Left renal cortex interstitium (tissue), 4 donors: ENCODE results near the gene KCNQ1. TPM values are rescaled to one million over a fixed set of nuclear protein-coding genes. Genes with fewer than 3 reads are reported as not detected.

Experiments used
- DNase-seq, 4 donors: peaks; one replicate each; pipeline ENCODE4 v3.0.0-alpha.2; 2013; ENCODE audit warnings: low read depth in 4 of 4, low spot score in 2 of 4, missing footprints in 1 of 4
- polyA plus RNA-seq, 4 donors: library from polyadenylated mRNA; unstranded; fragments of 120-200 nt; gene quantifications; one replicate each; pipeline ENCODE4 v1.2.1, GENCODE V29; 2013; ENCODE audit not compliant: insufficient read length in 4 of 4

KCNQ1 gene
- polyA plus RNA-seq, 4 donors, result 10.4 to 14.8 (median 13.1) TPM

DNA sequence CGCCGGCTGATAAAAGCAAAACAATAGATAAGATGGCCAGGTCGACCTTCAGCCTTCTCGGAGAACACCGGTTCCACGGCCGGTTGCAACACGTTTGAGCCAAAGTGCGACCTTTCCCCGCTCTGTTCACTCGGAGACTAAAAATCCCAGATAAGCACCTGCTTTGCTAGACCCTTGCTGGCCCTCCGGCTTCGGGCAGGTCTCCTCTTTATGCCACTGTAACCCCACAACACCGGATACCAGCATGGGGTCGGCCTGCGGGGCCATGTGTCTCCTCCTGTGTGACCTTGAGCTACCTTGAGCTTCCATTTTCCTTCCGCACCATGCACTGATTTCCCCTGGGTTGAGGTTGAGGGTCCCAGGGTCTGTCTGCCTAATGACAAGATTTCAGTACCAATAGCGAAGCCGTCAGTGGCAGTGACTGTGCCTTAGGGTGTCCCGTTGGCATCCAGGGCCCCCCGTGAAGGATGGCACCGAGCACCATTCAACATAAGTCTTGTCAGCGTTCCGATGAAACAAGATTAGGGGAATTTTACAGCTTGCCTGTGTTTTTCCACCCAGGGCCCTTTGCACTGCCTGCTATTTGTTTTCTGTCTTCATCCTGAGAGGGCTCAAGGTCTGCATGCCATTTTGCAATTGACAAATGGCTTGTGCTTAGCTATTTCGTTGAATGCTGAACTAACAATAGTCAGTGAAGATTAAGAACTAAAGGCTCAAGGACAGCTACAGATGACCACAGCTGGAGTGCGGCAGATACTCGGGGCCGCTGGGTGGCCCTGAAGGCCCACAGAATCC, 118.6 kb downstream of the KCNQ1 start:
- DNase-seq, result no peak

DNA sequence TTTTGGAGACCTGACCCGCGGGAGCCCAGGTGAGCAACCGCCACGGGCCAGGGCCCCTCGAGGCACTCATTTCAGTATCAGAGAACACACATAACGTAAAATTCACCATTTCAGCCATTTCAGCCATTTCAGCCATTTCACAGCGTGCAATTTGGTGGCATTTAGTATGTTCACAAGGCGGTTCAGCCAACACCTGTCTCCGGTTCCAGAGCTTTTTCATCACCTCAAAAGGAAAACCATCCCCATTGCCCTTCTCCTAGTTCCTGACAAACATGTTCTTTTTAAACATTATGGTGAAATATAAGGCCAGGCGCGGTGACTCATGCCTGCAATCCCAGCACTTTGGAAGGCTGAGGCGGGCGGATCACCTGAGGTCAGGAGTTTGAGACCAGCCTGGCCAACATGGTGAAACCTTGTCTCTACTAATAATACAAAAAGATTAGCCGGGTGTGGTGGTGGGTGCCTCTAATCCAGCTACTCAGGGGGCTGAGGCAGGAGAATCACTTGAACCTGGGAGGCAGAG, 119.3 kb downstream of the KCNQ1 start:
- no peak for DNase-seq

DNA sequence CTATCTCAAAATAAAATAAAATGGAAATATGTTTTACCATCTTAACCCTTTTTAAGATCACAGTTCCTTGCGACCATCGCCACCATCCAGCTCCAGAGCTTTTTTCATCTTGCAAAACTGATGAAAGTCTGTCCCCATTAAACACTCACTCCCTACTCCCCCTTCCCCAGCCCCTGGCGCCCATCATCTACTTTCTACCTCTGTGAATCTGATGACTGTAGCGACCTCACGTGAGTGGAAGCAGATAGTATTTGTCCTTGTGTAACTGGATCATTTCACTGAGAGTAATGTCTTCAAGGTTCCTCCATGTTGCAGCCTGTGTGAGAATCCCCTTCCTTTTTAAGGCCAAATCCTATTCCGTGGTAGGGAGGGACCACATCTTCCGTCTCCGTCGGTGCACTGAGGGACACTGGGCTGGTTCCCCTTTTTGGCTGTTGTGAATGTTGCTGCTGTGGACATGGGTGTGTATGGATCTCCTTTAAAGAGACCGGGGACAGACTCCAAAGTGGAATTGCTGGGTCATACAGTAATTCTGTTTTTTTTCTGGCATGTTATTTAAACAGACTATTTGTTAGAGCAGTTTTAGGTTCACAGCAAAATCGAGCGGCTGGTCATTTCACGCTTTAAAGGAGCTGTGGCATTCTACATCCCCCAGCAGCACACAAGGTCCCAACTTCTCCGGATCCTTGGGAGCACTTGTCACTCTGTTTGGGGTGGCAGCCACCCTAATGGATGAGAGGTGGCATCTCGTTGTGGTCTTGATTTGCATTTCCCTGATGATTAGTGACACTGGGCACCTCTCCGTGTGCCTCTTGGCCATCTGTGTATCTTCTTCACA, 120.0 kb downstream of the KCNQ1 start:
- DNase-seq, result no peak

DNA sequence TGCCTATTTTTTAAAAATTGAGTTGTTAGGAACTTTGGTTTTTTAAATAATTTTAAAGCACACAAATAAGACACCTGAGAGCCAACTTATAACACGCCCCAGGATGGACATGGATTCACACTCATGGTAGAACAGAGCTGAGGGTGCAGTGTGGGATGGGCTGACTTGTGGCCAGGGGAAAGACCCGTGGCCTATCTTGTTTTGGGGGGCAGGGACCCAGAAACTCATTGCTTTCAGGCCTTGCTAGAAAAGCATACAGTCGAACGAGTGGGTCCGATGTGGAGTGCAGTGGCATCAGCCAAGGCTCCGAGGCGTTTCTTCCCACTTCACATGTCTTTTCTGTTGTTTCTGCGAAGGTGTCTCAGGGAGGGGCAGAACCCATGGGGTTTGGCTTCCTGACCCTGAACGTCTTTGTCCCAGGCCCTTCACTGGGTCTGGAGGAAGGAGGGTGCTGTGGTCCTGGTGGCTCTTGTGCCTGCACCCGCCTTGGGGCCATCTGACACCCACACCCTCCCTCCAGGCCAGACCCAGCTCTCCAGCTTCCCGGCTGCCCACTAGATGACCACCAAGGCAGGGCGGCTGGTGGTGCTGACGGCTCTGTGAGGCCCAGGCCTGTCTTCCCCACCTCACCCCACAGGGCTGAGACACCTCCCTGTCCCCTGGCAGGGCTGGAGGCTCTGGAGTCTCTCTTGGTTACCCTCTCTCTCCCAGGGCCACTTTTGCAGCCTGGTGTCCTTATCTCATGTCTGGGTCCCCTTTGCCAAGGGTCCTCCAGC, 120.8 kb downstream of the KCNQ1 start:
- DNase-seq, result no peak

DNA sequence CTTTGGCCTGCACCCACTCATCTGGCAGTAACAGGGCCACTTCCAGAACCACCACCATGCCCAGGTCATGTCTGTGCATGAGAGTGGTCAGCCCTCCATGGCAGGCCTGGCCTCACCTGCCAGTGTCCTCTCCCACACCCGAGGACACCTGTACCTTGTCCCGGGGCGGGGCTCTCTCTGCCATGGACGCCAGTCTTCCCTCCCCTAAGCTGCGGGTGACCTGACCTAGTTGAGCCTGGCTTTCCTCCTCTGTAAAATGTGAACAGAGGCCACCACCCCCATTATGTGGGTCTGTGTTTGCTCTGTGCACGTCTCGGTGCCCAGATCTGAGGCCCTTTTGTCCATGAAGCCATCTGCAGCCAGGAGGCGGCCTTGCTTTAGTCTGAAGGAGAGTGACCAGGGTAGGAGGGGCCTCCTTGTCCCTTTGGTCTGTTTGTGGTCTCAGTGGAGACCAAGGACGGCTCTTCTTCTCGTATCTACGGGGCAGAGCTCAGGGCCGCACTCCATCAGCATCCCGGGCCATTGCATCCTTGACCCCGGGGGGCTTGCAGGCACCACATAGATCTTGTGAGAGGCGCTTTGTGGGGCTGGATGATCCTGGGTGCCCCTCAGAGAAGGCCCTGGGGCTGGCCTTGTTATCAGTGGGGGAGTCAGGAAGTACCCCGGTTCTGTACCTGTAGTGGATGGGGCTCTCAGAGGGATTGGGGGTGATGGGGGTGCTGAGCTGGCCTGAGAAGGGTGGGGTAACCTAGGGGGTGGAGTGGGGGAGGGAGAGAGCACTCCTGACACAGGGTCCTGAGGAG, 121.6 kb downstream of the KCNQ1 start:
- no peak for DNase-seq

DNA sequence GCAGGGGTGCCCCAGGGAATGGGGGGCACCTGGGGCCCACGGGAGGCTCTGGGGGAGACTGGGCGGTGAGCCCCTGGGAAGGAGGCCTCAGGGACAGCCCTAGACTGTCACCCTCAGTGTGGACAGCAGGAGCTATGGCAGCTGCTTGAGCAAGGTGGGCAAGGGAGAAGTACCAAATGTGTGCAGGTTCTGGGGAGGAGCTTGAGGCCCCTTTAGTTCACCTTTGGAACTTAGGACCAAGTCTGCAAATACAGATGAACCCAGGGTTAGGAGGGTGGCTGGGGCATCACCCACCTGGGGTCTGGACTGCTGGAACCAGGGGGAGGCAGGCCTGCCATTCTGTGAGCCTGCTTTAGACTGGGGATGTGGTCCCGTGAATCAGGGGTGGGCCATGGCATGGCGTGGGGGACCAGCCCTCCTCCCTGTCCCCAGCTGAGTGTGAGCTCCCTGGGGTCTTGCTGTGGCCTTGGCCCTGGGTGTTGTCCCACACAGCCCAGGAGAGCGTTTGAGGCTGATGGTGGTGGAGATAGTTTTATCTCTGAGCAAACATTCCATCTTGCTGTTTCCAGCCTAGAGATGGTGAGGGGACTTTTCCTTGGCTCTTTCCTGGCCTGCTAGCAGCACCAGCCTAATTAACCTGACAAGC, 122.3 kb downstream of the KCNQ1 start:
- DNase-seq, result no peak

DNA sequence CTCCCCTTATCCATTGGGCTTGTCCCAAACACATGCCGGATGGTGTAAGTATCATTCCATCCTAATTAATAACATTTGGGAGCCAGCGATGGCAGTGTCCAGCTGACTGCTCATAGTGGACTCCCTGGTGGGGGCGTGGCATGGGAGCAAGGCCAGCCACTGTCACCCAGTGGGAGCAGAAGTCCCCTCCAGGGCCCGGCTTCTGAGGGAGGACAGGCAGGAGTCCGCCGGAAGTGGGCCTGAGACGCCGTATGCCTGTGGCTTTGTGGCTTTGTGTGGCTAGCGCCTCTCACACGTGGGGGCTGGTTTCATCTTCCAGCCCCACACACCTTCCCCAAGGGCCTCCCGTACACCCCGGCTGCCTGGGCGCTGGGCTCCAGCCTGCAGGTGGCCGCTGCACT, 124.5 kb downstream of the KCNQ1 start:
- DNase-seq, result no peak

DNA sequence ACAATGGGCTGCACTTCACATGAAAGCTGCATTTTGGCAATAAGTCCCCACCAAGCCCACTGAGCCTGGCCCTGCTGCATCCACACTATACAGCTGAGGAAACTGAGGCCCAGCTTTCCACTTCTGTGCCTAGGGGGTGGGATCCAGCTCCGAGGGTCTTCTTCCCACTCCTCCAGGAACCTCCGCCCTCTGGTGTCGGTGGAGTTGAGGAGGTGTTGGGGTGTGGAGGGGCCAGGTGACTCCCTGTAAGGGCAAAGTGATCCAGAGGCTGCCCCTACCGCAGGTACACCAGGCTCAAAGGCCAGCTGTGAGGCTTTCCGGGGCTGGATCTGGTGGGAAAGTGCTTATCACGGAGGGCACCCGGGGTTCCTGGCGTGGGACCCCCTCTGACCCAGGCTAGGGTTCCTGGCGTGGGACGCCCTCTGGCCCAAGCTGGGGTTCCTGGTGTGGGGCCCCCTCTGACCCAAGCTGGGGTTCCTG, 125.0 kb downstream of the KCNQ1 start:
- no peak for DNase-seq

DNA sequence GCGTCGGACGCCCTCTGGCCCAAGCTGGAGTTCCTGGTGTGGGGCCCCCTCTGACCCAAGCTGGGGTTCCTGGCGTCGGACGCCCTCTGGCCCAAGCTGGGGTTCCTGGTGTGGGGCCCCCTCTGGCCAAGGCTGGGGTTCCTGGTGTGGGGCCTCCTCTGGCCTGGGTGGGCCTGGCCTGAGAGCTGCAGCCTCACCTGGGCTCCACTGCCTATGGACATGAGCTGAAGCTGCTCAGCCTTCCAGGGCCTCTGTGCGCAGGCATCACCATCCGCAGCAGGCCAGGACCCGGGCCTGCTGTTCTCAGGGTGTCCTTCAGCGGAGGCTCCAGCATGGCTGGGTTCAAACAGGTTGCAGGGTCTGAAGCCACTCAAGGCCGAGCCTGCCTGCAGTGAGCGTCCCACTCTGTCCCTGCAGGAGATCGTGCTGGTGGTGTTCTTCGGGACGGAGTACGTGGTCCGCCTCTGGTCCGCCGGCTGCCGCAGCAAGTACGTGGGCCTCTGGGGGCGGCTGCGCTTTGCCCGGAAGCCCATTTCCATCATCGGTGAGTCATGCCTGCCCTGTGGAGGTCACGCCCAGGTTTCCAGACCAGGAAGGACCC, 125.5 kb downstream of the KCNQ1 start:
- DNase-seq, result no peak

DNA sequence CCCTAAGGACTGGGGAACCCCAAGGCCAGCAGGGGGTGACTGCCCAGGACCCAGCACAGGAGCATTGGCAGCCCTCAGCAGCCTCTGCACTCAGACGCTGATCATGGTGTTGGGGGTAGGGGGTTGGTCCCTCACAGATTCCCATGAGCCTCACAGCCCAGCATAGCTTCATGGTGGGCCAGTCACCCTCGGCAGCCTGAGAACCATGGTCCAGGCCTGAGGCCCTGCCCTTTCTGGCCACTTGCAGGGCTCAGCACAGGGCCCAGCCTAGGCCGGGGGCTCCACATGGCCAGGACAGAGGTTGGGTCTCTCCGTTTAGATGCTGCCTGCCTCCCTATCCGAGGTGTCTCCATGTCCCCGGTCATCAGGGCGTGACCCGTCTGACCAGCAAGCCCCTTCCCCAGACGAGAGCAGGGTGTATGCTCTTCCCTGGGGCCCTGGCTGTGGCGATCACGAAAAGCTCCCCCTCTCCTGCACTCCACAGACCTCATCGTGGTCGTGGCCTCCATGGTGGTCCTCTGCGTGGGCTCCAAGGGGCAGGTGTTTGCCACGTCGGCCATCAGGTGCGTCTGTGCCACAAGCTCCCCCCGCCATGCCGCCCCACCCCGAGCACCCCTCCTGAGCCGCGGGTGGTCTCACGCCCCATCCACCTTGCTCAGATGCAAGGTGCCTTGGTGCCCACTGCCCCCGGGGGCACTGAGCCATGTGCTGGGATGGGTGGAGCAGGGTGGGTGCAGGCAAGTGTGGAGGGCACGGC, 126.2 kb downstream of the KCNQ1 start:
- no peak for DNase-seq

DNA sequence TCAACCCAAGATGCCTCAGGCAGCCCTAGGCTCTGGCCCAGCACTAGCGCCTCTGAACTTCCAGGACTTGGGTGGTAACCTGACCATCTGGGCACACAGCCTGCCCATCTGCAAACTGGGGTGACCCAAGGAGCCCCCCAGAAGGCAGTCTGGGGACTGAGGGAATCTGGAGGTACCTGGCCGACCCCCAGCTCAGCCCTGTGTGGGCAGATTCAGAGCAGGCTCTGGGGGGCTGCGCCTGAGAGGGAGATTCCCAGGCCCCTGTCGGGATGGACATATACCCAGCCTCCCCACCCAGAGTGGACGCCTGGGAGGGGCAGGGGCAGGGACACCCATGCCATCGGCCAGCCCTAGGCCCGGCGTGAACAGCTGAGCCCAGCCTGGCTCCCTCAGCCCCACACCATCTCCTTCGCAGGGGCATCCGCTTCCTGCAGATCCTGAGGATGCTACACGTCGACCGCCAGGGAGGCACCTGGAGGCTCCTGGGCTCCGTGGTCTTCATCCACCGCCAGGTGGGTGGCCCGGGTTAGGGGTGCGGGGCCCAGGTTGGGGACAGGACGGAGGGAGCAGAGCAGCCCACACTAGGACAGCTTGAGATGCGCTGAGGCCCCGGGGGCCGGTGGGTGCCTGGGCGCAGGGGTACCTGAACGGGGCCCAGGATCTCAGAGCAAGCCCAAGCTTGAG, 126.9 kb downstream of the KCNQ1 start:
- no peak for DNase-seq

DNA sequence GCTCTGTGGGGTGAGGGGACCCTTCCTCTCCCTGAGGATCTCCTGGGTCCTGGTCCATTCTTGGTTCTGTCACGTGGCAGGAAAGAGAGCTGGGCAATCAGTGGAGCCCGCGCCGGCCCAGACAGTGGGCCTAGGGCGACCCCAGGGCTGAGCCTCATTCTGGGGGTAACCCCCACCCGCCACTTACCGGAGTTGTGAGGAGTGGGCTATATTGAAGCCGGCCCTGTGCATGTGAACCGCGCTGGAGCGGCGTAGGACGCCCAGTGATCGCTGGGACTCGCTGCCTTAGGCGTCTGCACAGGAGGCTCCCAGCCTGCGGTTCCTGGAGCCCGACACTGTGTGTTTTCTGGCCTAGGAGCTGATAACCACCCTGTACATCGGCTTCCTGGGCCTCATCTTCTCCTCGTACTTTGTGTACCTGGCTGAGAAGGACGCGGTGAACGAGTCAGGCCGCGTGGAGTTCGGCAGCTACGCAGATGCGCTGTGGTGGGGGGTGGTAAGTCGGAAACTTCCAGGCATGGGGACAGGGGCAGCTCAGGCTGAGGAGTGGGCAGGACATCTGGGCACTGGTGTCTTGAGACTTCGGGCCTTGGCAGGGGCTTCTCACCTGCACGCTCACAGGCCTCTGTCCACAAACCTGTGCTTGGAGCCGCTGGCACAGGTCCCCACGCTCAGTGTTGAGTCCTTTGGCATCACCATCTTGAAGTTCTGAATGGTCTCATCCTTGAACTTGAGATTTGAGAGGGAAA, 127.9 kb downstream of the KCNQ1 start:
- no peak for DNase-seq

DNA sequence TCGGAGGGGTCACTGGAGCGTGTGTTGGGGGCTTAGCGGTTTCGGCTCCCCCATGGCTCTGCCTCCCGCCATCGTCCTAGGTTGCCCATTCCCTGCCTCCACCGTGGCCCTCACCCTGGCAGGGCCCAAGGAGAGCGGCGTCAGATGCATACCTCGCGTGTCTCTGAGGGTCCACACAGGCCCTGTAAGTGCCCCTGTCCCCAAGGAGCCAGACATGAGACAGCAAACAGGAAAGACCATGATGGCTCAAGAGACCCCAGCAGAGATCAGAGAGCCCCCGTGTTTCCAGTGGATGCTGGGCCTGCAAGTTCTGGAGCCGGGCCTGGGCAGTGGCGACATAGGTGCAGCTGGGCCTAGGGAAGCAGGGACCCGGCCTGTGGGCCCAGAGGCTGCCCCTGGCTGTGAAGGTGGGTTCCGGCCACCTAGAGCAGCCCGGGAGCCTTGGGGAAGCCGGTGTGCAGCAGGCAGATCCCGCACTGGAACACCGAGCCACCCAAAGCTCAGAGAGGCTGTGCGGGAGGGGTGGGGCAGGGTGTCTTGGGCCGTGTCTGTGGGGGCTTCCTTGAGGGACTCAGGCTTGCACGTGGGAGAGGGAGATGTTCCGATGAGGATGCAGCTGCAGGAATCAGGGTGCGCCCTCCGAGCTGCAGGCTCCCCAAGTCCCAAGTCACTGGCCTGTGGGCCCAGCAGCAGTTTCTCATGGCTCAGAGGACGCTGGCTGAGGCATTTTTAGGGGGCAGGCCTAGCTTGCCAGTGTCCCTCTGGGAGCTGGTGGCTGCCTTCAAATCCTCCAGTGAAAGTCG, 128.6 kb downstream of the KCNQ1 start:
- DNase-seq, result no peak

DNA sequence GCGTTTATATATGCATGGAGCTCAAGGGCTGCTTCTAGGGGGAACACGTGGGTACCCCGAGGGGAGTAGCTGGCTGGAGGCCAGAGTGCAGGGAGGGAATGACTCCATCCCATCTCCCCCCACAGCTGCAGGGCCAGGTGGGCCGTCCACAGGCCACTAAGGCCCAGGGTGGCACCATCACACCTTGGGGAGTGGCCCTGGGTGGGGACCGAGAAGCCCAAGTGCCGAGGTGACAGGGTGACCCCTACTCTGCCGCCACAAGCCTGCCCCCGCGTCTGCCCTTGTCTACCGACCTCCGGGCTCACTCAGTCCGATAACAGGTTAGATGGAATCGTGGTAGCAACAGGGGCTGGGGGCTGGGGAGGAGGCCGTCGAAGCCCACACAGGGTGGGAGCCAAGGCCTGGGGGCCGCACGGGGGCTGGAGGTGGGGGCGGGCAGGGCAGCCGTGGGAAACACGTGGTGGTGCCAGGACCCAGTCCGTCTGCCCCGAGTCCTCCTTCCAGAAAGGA, 129.3 kb downstream of the KCNQ1 start:
- DNase-seq, result no peak

DNA sequence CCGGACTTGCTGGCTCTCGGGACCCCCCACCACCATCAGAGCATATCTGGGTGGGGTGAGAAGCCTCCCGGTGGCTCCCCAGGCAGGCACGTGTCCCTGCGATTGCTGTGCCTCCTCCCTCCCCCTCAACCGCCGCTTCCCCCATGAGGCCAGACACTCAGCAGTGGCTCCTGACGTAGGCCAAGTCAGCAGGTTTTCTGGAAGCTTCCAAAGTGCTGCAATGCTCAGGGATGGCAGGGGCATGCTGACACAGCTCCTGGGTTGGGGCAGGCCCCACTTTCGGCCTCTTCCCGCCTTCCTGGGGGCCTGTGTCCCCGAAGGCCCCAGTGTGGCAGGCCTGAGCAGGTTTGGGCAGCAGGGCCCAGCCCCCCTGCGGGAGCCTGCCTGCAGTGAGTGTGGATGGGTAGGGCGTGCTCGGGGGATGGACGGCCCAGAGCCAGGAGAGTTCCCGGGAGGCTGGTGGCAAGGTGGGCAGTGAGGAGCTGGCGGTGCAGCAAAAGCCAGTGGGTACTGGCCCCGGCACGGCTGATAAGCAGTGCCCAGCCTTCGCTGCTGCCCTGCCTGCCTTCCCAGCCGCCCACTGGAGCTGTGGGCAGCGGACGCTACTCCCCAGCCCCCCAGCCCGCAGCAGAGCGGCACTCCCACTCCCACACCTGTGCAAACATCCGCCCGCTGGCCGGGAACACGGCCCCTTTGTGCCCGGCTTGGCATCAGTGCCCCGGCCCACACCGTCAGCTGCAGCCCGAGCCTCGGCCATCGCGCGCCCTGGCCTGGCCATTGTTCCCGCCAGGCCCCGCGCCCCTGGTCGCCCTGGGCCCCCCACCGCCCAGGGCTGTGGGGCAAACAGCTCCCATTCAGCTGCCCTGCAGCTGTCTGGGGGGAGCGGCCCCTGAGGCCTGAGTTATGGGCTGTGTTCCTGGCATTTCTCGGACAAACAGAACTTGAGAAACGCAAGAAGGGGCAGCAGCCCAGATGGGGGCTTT, 130.0 kb downstream of the KCNQ1 start:
- DNase-seq, result no peak
